Body of pancreas (tissue), 4 donors: Measurements from ENCODE around the gene ZBTB46.

ENCODE experiments used
- POLR2A ChIP-seq, 3 donors: fragments of 450-650 bp; IDR thresholded peaks; one replicate each; pipeline ENCODE4 v1.6.1; 2016; ENCODE audit warnings: antibody characterized with exemption in 3 of 3, mild to moderate bottlenecking in 2 of 3
- TF ChIP-seq, protein P1 (sequence below), 7 experiments: fragments of 450-650 bp in 4 of 7; fragments of 200-600 bp in 3 of 7; sonication (generic) in 3 of 7; IDR thresholded peaks; one replicate each; pipeline ENCODE4 v1.5.1; 2016 to 2019; ENCODE audit warnings: antibody characterized with exemption in 7 of 7

DNA sequence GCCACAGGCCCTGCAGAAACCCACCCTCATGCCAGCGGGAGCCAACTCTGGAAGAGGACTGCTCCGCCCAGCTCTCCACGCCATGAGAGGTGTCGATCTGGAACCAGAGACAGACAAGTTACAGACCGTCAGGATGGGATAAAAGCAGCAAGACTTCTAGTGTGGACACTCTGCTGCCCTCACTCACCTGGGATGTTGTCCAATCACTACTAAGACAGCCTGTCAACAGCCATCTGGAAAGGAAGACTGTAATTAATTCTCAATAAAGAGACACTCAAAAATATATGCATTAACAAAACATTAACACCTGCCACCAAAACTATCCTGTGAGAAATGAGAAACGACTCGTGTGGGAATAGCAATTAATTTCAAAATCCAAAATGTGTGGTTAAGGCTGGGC is 63.2 kb downstream of the ZBTB46 start:
- TF ChIP-seq, protein P1, sequence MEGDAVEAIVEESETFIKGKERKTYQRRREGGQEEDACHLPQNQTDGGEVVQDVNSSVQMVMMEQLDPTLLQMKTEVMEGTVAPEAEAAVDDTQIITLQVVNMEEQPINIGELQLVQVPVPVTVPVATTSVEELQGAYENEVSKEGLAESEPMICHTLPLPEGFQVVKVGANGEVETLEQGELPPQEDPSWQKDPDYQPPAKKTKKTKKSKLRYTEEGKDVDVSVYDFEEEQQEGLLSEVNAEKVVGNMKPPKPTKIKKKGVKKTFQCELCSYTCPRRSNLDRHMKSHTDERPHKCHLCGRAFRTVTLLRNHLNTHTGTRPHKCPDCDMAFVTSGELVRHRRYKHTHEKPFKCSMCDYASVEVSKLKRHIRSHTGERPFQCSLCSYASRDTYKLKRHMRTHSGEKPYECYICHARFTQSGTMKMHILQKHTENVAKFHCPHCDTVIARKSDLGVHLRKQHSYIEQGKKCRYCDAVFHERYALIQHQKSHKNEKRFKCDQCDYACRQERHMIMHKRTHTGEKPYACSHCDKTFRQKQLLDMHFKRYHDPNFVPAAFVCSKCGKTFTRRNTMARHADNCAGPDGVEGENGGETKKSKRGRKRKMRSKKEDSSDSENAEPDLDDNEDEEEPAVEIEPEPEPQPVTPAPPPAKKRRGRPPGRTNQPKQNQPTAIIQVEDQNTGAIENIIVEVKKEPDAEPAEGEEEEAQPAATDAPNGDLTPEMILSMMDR (IDR thresholded peaks at IDR 0.05), result no peak
- TF ChIP-seq POLR2A (IDR thresholded peaks at IDR 0.05), result no peak
